Epithelial cell of proximal tubule (primary cell): Measurements from ENCODE around the gene TRPC4. TPM values are rescaled to one million over a fixed set of nuclear protein-coding genes. Genes with fewer than 3 reads are reported as not detected.

Experiments
- DNase-seq: peaks from one replicate; pipeline ENCODE4 v3.0.0-alpha.2; 2011; ENCODE audit warnings: low read depth
- H3K4me3 ChIP-seq: 2 replicates; pipeline ENCODE4 v1.5.1; 2011; ENCODE audit warnings: low read depth, mild to moderate bottlenecking, low read length
- CTCF ChIP-seq: conservative IDR thresholded peaks from 2 replicates; pipeline ENCODE4 v1.5.1; 2012; ENCODE audit warnings: low read depth, mild to moderate bottlenecking, low read length
- total RNA-seq: library from RNA; depleted of rRNA; stranded (reverse); fragments of >200 nt; gene quantifications from 2 replicates; pipeline ENCODE4 v1.2.3, GENCODE V29; 2015

Gene TRPC4
- total RNA-seq, 1 donor from 2014 or later = 2.4 TPM

- DNase-seq = no peak
- TF ChIP-seq CTCF = no peak
- H3K4me3 ChIP-seq = no peak overlapping the region
Measured at GRCh38 chr13:37795326-37795725, 74.2 kb downstream of the TRPC4 start.

- H3K4me3 ChIP-seq = no peak overlapping the region
- TF ChIP-seq CTCF = no peak
- DNase-seq = no peak
Measured at GRCh38 chr13:37791699-37792098, 77.9 kb downstream of the TRPC4 start.

GRCh38 chr13:37788346-37788745 is 81.2 kb downstream of the TRPC4 start:
- DNase-seq = no peak
- H3K4me3 ChIP-seq = no peak overlapping the region
- TF ChIP-seq CTCF = no peak

GRCh38 chr13:37777676-37778075 is 91.9 kb downstream of the TRPC4 start:
- no peak for DNase-seq
- TF ChIP-seq CTCF = no peak
- H3K4me3 ChIP-seq = no peak overlapping the region

GRCh38 chr13:37775871-37776270 is 93.7 kb downstream of the TRPC4 start:
- TF ChIP-seq CTCF = no peak

GRCh38 chr13:37772644-37773043 is 96.9 kb downstream of the TRPC4 start:
- DNase-seq = no peak
- TF ChIP-seq CTCF = no peak

More at GRCh38 chr13:37775871-37776270, 93.7 kb downstream of the TRPC4 start:
- H3K4me3 ChIP-seq = no peak overlapping the region
- no peak for DNase-seq

GRCh38 chr13:37769545-37769944 is 100.0 kb downstream of the TRPC4 start:
- DNase-seq = no peak
- H3K4me3 ChIP-seq = no peak overlapping the region
- TF ChIP-seq CTCF = no peak

More at GRCh38 chr13:37772644-37773043, 96.9 kb downstream of the TRPC4 start:
- no peak overlapping the region for H3K4me3 ChIP-seq
